NCI-H524 treated with DMSO at 0.1 percent for 48 hours (cell line): ENCODE measurements around the gene RTL10.
"Not testable (repeated sequence)": the region's sequence is repeated elsewhere in the genome, so short reads cannot be mapped to it uniquely, and the experiment has no call there.

ENCODE experiments used
- DNase-seq: peaks from one replicate; lab custom pipeline; 2025; lab: John Stamatoyannopoulos, UW

RTL10 gene

DNA sequence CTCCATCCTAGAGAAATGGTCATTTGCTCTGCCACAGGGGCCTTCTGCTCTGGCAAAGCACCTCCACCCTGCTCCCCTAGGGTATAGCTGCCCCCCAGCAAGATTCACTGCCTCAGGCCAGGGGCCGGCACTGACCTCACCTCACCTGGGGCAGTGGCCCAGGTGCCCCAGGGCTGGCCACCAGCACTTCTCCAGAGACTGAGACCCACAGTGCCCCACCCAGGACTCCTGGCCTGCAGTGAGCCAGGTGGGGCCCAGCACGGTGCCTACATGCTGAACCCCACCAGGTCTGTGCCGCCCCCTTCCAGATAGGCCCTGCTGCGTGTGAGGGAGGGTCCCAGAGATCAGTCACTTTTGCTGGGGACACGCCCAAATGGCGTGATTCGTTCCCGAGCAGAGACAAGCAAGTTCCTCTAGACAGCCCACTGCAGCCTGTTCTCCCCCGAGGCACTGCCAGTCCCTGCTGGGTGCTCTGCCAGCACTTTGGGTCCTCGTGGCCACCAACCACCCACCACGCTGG is 10.8 kb downstream of the RTL10 start:
- DNase-seq = no peak

GRCh38 chr22:19843107-19843856 is 11.4 kb downstream of the RTL10 start:
- DNase-seq = peak; percentile 74

- no peak for DNase-seq
Measured at GRCh38 chr22:19842393-19843106, 12.1 kb downstream of the RTL10 start.

DNA sequence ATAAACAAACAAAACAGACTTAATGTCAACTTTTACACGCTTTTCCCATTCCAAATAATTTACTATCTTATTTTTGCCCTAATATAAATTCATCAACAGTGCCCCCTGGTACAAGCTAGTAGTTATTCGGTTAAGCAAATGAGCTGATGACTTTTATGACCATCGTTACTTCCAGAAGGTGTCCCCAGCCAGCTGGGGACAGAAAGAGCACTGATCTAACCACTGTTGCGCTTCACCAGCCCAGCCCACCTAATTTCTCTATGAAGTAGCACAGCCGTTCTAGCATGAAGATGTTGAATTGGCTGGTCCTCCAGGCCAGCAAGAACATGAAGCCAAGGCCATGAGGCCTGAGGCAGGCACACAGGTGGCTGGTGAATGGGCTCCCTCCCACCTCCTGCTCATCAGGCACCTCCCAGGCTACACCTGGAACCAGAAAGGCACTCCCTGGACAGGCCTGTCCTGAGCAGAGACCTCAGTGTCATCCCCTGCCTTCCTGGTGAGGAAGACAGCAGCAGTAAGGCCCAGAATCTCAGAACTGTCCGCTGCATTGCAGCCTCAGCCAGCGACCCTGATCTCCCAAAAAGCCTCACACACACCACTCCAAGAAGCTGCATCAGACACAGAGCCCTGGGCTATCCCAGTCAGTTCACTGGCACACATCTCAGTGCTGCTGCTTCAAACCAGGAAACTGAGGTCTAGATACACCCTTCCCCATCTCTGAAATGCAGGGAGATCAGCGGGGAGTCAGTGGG is 12.9 kb downstream of the RTL10 start:
- DNase-seq = no peak

GRCh38 chr22:19840955-19841640 is 13.6 kb downstream of the RTL10 start:
- no peak for DNase-seq

DNA sequence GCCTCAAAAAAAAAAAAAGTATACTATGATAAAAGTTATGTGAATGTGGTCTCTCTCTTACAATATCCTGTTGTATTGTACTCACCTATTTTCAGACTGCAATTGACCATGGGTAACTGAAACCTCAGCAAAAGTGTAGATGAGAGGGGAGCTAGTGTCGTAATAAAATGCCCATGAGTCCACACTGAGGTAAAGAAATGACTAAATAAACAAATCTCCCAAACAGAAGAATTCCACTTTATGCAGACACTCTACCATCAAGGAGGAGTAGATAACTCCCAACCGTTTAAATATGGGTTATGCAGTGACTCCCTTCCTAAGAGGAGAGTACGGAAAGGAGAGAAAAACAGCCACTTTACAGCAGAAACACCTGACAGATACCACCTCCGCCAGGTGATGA is 14.6 kb downstream of the RTL10 start:
- no peak for DNase-seq

DNA sequence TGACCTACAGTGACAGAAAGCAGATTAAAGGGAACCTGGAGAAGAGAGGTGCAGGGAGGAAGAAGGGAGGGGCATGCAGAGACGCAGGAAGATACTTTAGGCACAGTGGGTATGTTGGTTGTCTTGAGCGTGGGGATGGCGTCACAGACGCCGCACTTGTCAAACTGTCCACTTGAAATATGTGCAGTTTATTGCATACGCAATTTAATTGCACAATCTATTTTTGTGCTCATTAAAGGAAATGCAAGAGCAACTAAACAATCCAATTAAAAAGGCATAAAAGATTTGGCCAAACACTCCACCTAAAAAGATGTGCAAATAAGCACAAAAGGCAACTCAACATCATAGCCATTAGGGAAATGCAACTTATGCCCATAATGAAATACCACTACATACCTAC is 16.8 kb downstream of the RTL10 start:
- no peak for DNase-seq

DNA sequence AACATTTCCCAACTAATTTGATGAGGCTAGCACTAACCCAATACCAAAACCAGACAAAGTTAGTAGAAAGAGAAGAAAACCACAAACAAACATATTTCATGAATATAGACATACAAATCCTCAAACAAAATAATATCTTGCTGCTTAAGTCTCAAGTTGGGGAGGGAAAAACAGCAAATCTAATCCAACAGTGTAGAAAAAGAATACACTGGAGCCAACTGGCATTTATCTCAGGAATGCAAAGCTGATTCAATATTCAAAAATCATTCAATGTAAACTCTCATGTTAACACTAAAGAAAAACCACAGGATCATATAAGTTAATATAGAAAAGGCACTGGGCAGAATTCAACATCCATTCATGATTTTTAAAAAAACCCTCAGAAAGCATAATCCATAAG is 18.2 kb downstream of the RTL10 start:
- no peak for DNase-seq

DNA sequence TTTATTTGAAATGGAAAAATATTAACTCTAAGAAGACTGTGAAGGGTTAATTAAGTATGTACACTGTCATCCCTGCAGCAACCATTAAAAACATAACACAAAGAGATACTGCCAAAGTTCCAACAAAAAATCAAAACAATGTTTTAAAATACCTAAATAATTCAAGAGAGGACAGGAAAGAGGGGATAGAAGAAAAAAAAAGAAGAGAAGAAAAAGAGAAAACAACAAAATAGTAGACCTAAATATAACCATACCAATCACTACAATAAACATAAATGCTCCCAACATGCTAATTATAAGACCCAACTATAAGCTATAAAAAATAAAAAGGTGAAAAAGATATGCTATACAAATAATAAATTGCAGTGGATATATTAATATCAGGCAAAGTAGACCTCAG is 20.1 kb downstream of the RTL10 start:
- no peak for DNase-seq

- not testable (repeated sequence) for DNase-seq
Measured at GRCh38 chr22:19833327-19833726, 21.3 kb downstream of the RTL10 start.

GRCh38 chr22:19832476-19833108 is 22.1 kb downstream of the RTL10 start:
- no peak for DNase-seq

- not testable (repeated sequence) for DNase-seq
Measured at GRCh38 chr22:19831979-19832378, 22.7 kb downstream of the RTL10 start.

GRCh38 chr22:19831016-19831415 is 23.7 kb downstream of the RTL10 start:
- no peak for DNase-seq

- no peak for DNase-seq
Measured at GRCh38 chr22:19828035-19828401, 26.7 kb downstream of the RTL10 start.

GRCh38 chr22:19827341-19828034 is 27.2 kb downstream of the RTL10 start:
- DNase-seq = no peak

DNA sequence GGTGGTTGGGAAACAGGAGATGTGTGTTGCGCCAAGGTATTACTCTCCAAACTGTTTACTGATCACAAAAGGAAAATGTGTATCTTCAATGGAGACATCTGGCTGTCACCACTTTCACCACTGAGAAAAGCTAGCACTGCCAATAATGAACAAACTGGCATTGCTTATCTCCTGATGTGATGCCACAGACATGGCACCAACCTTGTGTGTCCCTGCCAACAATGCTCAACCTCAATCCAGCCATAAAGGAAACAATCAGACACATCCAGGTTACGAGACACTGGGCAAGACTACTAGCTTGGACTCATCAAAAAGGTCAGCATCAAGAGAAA is 28.1 kb downstream of the RTL10 start:
- no peak for DNase-seq

DNA sequence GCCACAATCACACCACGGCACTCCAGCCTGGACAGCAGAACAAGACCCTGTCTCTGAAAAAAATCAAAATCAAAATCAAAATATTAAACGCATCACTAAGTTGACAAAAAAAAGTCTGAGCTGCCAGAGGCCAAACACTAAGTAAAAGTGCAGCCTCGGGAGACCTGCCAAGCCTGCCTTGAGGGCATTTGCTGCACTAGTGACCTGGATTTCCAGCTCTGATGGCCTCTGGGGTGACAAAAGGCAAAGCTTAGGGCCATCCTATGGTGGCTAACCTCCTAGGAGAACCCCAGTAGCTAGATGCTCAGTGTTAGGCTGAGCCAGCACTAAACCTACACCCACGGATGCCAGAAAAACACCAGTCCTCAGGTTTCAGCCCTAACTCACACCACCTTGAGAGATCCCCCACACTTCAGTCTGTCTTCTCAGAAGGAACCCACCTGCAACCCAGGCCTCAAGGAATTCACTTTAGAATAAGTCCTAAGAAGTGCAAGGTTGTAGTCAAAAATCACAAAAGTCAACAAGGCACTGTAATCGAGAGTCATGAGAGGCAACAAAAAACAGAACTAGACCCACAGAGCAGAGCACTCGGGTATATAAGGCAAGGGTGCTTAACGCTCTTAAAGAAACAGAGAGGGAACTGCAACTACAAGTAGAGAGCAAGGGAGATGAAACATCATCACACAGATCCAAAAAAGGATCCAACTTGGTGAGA is 28.6 kb downstream of the RTL10 start:
- DNase-seq = no peak

DNA sequence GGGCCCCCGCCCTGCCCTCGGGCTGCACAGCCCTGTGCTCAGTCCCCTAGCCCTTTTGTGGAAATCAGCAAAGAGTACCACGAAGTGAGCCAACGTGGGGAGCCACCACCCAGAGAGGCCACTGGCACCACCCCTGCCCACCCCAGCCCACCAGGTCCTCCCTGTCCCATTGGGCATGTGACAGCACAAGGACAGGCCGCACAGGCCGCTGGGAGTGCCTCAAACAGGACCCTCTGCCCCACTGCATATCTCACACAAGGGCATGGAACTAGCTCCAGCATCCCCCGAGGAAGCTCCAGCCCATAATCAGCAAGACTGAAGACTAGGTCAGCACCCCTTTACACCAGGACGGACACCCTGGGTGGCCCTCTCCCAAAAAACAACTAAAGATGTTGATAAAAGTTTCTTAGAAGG is 29.7 kb downstream of the RTL10 start:
- DNase-seq = no peak

DNA sequence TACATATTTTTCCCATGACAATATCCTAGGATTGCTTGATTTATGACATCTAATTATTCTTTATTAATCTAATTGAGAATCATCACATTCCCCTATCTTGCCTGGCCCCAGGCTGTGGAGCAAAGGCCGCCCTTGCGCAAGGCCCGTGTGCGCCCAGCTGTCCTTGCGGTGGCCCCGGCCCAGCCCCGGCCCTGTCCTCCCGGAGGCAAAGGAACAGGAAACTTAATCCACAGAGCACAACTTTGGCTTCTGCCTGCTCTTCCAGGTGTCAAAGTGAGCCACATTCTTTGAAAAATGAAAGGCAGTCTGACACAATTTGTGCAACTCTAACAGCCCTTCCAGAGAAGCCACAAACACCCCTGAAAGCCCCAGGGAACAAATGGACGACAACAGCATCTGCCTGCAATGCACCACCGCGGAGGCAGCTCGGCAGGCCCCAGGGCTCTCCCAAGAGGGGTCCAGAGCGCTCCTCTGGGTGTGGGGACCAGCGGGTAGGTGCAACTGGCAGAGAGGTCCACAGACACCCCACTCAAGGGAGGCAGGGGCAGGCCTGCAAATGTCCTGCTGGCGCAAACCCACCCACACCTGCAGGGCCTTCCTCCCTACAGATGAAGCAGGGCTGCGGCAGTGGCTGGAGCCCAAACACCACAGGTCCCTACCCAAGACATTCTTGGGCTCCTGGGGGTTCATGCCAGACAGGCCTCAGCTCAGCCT is 30.3 kb downstream of the RTL10 start:
- DNase-seq = no peak

DNA sequence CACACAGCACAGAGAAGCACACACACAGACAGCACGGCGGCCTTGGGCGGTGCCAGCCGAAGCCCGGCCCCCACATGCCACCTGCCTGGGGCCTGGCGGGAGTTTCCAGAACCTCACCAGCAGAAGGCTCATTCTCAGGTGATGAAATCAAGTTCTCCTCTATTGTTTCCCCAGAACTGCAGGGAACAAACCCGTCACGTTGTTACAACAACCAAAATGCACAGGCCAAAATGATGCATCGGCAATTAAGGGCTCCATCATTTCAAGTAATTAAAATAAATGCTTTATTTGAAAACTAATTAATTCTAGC is 30.8 kb downstream of the RTL10 start:
- DNase-seq = no peak
